Measurements from ENCODE around the gene CREB5. TPM values are rescaled to one million over a fixed set of nuclear protein-coding genes. Genes with fewer than 3 reads are reported as not detected.

Gene CREB5
- total and polyA plus RNA-seq, 7 donors = 0.80 to 42.1 (median 4.6) TPM

DNA sequence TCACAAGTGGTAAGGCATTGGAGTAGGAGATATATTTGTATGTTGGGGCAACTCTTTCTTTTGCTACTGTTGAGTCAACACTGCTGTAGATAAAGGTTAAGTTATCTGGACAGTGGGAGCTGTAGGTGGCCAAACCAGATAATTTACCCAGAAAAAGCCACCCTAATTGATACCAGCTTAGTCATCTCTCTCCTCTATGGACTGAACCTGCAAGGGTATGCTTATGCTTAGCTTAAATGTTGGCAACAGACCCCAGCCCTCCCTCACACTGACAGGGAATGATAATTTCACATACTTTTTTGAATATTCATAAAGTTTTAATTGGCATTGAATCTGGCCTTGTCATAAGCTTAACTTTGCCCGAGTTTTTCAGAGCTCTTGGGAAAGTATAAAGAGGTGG is 66.3 kb downstream of the CREB5 start:
- H3K36me3 ChIP-seq = no peaks in the 10 kb centered on the region
- H3K4me3 ChIP-seq = no peak overlapping the region
- H3K27me3 ChIP-seq = no peaks in the 10 kb centered on the region
- intact Hi-C loops (cut with DNase I) = no loop called here
- DNase-seq = no peak
- no peak overlapping the region for H3K27ac ChIP-seq
- no peaks in the 10 kb centered on the region for H3K4me1 ChIP-seq
- TF ChIP-seq POLR2A (IDR thresholded peaks at IDR 0.05) (no peak), EP300 (IDR thresholded peaks at IDR 0.05) (no peak), POLR2AphosphoS5 (IDR thresholded peaks at IDR 0.05) (no peak)
- TF ChIP-seq, protein P1, sequence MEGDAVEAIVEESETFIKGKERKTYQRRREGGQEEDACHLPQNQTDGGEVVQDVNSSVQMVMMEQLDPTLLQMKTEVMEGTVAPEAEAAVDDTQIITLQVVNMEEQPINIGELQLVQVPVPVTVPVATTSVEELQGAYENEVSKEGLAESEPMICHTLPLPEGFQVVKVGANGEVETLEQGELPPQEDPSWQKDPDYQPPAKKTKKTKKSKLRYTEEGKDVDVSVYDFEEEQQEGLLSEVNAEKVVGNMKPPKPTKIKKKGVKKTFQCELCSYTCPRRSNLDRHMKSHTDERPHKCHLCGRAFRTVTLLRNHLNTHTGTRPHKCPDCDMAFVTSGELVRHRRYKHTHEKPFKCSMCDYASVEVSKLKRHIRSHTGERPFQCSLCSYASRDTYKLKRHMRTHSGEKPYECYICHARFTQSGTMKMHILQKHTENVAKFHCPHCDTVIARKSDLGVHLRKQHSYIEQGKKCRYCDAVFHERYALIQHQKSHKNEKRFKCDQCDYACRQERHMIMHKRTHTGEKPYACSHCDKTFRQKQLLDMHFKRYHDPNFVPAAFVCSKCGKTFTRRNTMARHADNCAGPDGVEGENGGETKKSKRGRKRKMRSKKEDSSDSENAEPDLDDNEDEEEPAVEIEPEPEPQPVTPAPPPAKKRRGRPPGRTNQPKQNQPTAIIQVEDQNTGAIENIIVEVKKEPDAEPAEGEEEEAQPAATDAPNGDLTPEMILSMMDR (IDR thresholded peaks at IDR 0.05) = no peak
- 74 to 80% methylated on average over 1 of the region's 1 CpG for WGBS, 2 donors
- H3K9me3 ChIP-seq = no peaks in the 10 kb centered on the region

GRCh38 chr7:28479507-28479947 is 67.2 kb downstream of the CREB5 start:
- intact Hi-C loops (cut with DNase I) = no loop called here
- no peaks in the 10 kb centered on the region for H3K27me3 ChIP-seq
- TF ChIP-seq POLR2A (IDR thresholded peaks at IDR 0.05) = no peak
- TF ChIP-seq, protein P1 (IDR thresholded peaks at IDR 0.05) = no peak
- TF ChIP-seq POLR2AphosphoS5 (IDR thresholded peaks at IDR 0.05) = no peak
- TF ChIP-seq EP300 (IDR thresholded peaks at IDR 0.05) = no peak
- no peaks in the 10 kb centered on the region for H3K4me1 ChIP-seq
- no peak overlapping the region for H3K4me3 ChIP-seq
- DNase-seq = no peak
- no peak overlapping the region for H3K27ac ChIP-seq
- H3K36me3 ChIP-seq = no peaks in the 10 kb centered on the region
- 83 to 84% methylated on average over 6 of the region's 6 CpGs for WGBS, 2 donors
- no peaks in the 10 kb centered on the region for H3K9me3 ChIP-seq

GRCh38 chr7:28480595-28480994 is 68.3 kb downstream of the CREB5 start:
- intact Hi-C loops (cut with DNase I) = no loop called here
- no peak overlapping the region for H3K4me3 ChIP-seq
- no peaks in the 10 kb centered on the region for H3K9me3 ChIP-seq
- DNase-seq = no peak
- H3K27ac ChIP-seq = no peak overlapping the region
- H3K27me3 ChIP-seq = no peaks in the 10 kb centered on the region
- 95 to 96% methylated on average over 3 of the region's 3 CpGs for WGBS, 2 donors
- no peaks in the 10 kb centered on the region for H3K4me1 ChIP-seq
- no peaks in the 10 kb centered on the region for H3K36me3 ChIP-seq
- TF ChIP-seq, protein P1 (IDR thresholded peaks at IDR 0.05) = no peak
- TF ChIP-seq EP300 (IDR thresholded peaks at IDR 0.05) = no peak
- TF ChIP-seq POLR2AphosphoS5 (IDR thresholded peaks at IDR 0.05) = no peak
- no peak for TF ChIP-seq POLR2A (IDR thresholded peaks at IDR 0.05)

DNA sequence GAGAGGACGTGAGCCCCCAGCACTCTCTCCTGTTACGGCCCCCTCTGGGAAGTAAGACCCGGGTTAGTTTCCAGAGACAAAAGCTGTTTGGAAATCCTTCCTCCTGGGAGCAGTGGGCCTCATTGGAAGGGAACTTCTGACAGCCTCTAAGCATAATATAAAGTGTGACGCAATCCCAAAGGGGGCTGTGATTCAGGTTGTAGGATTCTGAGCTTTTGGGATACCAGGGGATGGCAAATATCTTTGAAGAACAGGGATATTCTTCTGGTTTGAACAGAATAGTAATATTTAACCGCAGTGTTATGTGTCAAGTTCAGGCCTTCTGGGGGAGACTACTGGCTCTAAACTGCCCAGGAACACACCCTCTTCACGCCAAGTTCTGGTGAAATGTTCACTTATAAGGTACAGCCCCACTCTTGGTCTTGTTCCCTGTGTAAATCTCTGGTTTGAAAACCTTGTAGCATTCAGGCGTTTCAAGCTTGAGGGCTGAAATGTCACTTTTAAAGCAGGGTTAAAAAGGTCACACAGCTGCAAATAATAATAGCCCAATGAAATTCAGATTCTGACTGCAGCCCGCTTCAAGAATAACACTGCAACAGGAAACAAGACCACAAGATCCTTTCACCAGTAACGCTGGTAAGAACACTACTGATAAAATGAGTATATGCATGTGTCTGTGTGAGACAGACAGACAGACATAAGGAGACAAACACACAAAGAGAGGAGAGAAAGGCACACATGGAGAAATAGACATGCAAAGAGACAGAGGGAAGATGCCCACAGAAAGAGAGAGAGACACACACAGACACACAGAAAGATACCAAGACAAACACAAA is 69.0 kb downstream of the CREB5 start:
- H3K4me1 ChIP-seq = no peaks in the 10 kb centered on the region
- intact Hi-C loops (cut with DNase I) = no loop called here
- H3K27me3 ChIP-seq = no peaks in the 10 kb centered on the region
- no peaks in the 10 kb centered on the region for H3K9me3 ChIP-seq
- H3K36me3 ChIP-seq = no peaks in the 10 kb centered on the region
- H3K27ac ChIP-seq = no peak overlapping the region
- DNase-seq = no peak
- H3K4me3 ChIP-seq = no peak overlapping the region
- WGBS, 2 donors = 55 to 60% methylated on average over 9 of the region's 9 CpGs
- no peak for TF ChIP-seq EP300 (IDR thresholded peaks at IDR 0.05)
- TF ChIP-seq, protein P1 (IDR thresholded peaks at IDR 0.05) = no peak
